ENCODE measurements around the gene PLCH2. TPM values are rescaled to one million over a fixed set of nuclear protein-coding genes. Genes with fewer than 3 reads are reported as not detected.

The PLCH2 gene
- polyA plus RNA-seq, 1 donor from 2014 or later = 5.7 TPM

GRCh38 chr1:2463396-2463795 lies 12.7 kb upstream of the PLCH2 start:
- no peak overlapping the region for H3K27ac ChIP-seq (ENCODE audit: low read length)
- H3K27me3 ChIP-seq (ENCODE audit: insufficient read depth, low read depth, low read length) = no peaks in the 10 kb centered on the region
- H3F3A ChIP-seq (ENCODE audit: insufficient read depth, low read length, poor library complexity, severe bottlenecking) = no peaks in the 10 kb centered on the region
- no peaks in the 10 kb centered on the region for H3K9me2 ChIP-seq (ENCODE audit: insufficient read depth, low read length)
- no peaks in the 10 kb centered on the region for H3K79me2 ChIP-seq (replicated peaks; ENCODE audit: insufficient read depth, low read length)
- H3K4me2 ChIP-seq (ENCODE audit: low read length) = no peak overlapping the region
- no peak for TF ChIP-seq MXI1 (conservative IDR thresholded peaks at IDR 0.05; ENCODE audit: poor library complexity, severe bottlenecking)
- H3K9me3 ChIP-seq (ENCODE audit: low read length) = no peaks in the 10 kb centered on the region
- no peak overlapping the region for H3K9ac ChIP-seq (ENCODE audit: low read length)
- no peaks in the 10 kb centered on the region for H3K36me3 ChIP-seq (ENCODE audit: insufficient read depth, low read length)
- no peak overlapping the region for H2AFZ ChIP-seq (ENCODE audit: low read depth, low read length)
- no peaks in the 10 kb centered on the region for H4K20me1 ChIP-seq (ENCODE audit: insufficient read depth)
- no peak overlapping the region for H3K4me3 ChIP-seq (ENCODE audit: low read length)

DNA sequence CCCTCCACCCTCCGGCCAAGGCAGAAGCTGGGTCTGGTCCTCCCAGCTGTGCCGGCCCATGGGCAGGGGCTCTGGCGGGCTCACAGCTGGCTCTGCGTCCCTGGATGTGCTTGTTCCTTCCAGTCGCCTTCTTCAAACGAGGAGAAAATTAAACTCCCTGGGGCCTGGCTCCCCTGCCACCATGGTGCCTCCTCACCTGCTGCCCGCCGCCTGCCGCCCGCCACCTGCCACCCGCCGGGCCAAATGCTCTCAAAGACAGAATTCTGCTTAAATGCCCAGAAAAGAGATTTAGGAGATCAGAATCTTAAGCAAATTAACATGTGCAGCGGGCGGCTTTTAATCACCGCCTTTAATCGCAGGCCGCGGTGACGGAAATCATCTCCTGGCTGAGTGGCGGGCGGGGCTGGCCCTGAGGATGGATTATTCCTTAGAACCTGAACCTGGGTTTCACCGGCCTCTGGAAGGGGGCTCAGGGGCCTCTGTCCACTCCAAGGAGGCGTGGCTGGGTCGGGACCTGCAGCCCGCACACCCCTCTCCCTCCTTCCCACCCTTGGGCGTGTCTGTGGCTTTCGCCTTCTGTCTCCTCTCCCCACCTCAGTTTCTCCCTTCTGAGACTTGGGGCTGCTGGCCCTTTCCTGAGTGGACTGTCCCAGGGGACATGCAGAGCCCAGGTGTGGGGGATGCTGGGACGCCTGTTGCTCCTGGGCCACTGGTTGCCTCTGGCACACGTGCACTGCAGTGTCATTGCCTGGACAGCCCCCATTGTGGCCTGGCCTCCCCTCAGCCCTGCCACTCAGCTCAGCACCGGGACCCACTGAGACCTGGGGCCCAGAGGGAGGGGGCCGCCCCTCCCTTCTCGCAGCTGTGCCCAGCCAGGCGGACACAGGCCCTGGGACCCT lies 10.5 kb upstream of the PLCH2 start:
- Histone ChIP-seq H3K36me3 (ENCODE audit: insufficient read depth, low read length) (no peaks in the 10 kb centered on the region), H3K4me3 (ENCODE audit: low read length) (no peak overlapping the region), H3K27me3 (ENCODE audit: insufficient read depth, low read depth, low read length) (no peaks in the 10 kb centered on the region), H3K79me2 (replicated peaks; ENCODE audit: insufficient read depth, low read length) (no peaks in the 10 kb centered on the region), H4K20me1 (ENCODE audit: insufficient read depth) (no peaks in the 10 kb centered on the region), H3K4me2 (ENCODE audit: low read length) (no peak overlapping the region), H3F3A (ENCODE audit: insufficient read depth, low read length, poor library complexity, severe bottlenecking) (no peaks in the 10 kb centered on the region), H2AFZ (ENCODE audit: low read depth, low read length) (no peak overlapping the region), H3K9ac (ENCODE audit: low read length) (no peak overlapping the region), H3K9me3 (ENCODE audit: low read length) (no peaks in the 10 kb centered on the region), H3K9me2 (ENCODE audit: insufficient read depth, low read length) (no peaks in the 10 kb centered on the region), H3K27ac (ENCODE audit: low read length) (no peak overlapping the region)
- TF ChIP-seq EZH2 (IDR thresholded peaks at IDR 0.05; ENCODE audit: borderline replicate concordance, insufficient read depth, low read length, poor library complexity, severe bottlenecking) (no peak), POLR2AphosphoS5 (IDR thresholded peaks at IDR 0.05) (no peak), REST (IDR thresholded peaks at IDR 0.05; ENCODE audit: borderline replicate concordance) (no peak), EP300 (conservative IDR thresholded peaks at IDR 0.05; ENCODE audit: poor library complexity, severe bottlenecking) (no peak), MXI1 (conservative IDR thresholded peaks at IDR 0.05; ENCODE audit: poor library complexity, severe bottlenecking) (no peak), RAD21 (conservative IDR thresholded peaks at IDR 0.05) (no peak), SMC3 (conservative IDR thresholded peaks at IDR 0.05; ENCODE audit: poor library complexity) (no peak), TAF1 (IDR thresholded peaks at IDR 0.05; ENCODE audit: low read depth) (no peak)
- TF ChIP-seq, protein P1, sequence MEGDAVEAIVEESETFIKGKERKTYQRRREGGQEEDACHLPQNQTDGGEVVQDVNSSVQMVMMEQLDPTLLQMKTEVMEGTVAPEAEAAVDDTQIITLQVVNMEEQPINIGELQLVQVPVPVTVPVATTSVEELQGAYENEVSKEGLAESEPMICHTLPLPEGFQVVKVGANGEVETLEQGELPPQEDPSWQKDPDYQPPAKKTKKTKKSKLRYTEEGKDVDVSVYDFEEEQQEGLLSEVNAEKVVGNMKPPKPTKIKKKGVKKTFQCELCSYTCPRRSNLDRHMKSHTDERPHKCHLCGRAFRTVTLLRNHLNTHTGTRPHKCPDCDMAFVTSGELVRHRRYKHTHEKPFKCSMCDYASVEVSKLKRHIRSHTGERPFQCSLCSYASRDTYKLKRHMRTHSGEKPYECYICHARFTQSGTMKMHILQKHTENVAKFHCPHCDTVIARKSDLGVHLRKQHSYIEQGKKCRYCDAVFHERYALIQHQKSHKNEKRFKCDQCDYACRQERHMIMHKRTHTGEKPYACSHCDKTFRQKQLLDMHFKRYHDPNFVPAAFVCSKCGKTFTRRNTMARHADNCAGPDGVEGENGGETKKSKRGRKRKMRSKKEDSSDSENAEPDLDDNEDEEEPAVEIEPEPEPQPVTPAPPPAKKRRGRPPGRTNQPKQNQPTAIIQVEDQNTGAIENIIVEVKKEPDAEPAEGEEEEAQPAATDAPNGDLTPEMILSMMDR (IDR thresholded peaks at IDR 0.05; ENCODE audit: poor library complexity, severe bottlenecking) = no peak
